CD4-positive, alpha-beta T cell (primary cell): ENCODE results near the gene INPP1. TPM values are rescaled to one million over a fixed set of nuclear protein-coding genes. Genes with fewer than 3 reads are reported as not detected.

ENCODE experiments used
- ATAC-seq: fragments of 200-7000 bp; cut with Tn5 transposase; one replicate; pipeline ENCODE4 v1.10.0; 2022; ENCODE audit warnings: mild to moderate bottlenecking; ENCODE audit not compliant: poor library complexity
- CTCF ChIA-PET: fragments of 350-600 bp; sonication (Branson Sonifier 250); formaldehyde crosslinking; loops from one replicate; lab custom pipeline; 2021; ENCODE audit warnings: antibody characterized with exemption, inconsistent platforms; lab: Charles Lee
- POLR2A ChIA-PET: fragments of 350-600 bp; sonication (Branson Sonifier 250); formaldehyde crosslinking; loops from one replicate; lab custom pipeline; 2021; ENCODE audit warnings: antibody characterized with exemption, inconsistent platforms; lab: Charles Lee
- DNase-seq, 14 experiments: peaks; one replicate each; pipeline ENCODE4 v3.0.0-alpha.2; 2013 to 2020; ENCODE audit warnings: mixed read lengths in 2 of 14
- H3K27ac ChIP-seq, 2 donors: one replicate each; pipeline versions ENCODE4 v1.5.1 to v1.7.0; 2013; ENCODE audit warnings: low read length in 2 of 2, low read depth in 1 of 2, mild to moderate bottlenecking in 1 of 2
- H3K27me3 ChIP-seq, 2 experiments: 1 replicate in 1 of 2; 2 replicates in 1 of 2; pipeline versions ENCODE4 v1.6.1 to v1.7.0; 2013; ENCODE audit warnings: low read length in 2 of 2, control low read depth in 1 of 2, mild to moderate bottlenecking in 1 of 2, moderate library complexity in 1 of 2; ENCODE audit not compliant: insufficient read depth in 2 of 2, control insufficient read depth in 1 of 2
- H3K36me3 ChIP-seq: one replicate; pipeline ENCODE4 v1.6.1; 2013; ENCODE audit warnings: low read length, control low read depth; ENCODE audit not compliant: insufficient read depth
- H3K4me1 ChIP-seq: one replicate; pipeline ENCODE4 v1.6.1; 2013; ENCODE audit warnings: low read length, control low read depth; ENCODE audit not compliant: insufficient read depth
- H3K4me3 ChIP-seq: one replicate; pipeline ENCODE4 v1.5.1; 2013; ENCODE audit warnings: mild to moderate bottlenecking, low read length, moderate library complexity
- H3K9me3 ChIP-seq, 2 experiments: 1 replicate in 1 of 2; 2 replicates in 1 of 2; pipeline versions ENCODE4 v1.6.1 to v1.7.0; 2013; ENCODE audit warnings: low read length in 2 of 2, mild to moderate bottlenecking in 2 of 2, control low read depth in 1 of 2, moderate library complexity in 1 of 2; ENCODE audit not compliant: control insufficient read depth in 1 of 2, insufficient read depth in 1 of 2
- H3K27ac Mint-ChIP-seq: one replicate; pipeline ENCODE4 v1.8.0; 2020; ENCODE audit warnings: mixed read lengths
- H3K27me3 Mint-ChIP-seq: one replicate; pipeline ENCODE4 v1.8.0; 2021; ENCODE audit warnings: mixed read lengths
- H3K36me3 Mint-ChIP-seq: one replicate; pipeline ENCODE4 v1.8.0; 2021; ENCODE audit warnings: low read depth, mixed read lengths
- H3K4me1 Mint-ChIP-seq: one replicate; pipeline ENCODE4 v1.8.0; 2021; ENCODE audit warnings: low read depth, mixed read lengths
- H3K4me3 Mint-ChIP-seq: one replicate; pipeline ENCODE4 v1.8.0; 2020; ENCODE audit warnings: mild to moderate bottlenecking, mixed read lengths
- H3K9me3 Mint-ChIP-seq: one replicate; pipeline ENCODE4 v1.8.0; 2020; ENCODE audit warnings: mixed read lengths
- CTCF ChIP-seq: fragments of 200-600 bp; IDR thresholded peaks from one replicate; pipeline ENCODE4 v1.8.0; 2022; ENCODE audit warnings: antibody characterized with exemption, mild to moderate bottlenecking
- intact Hi-C, 2 experiments: fragments of 100-400 bp; cut with DNase I in 1 of 2; cut with micrococcal nuclease in 1 of 2; formaldehyde crosslinking; loops; one replicate each; pipeline versions ENCODE4 v1.15.1 to v1.9.0; 2023 to 2025; cut with DNase I, micrococcal nuclease
- total RNA-seq, 174 experiments: library from RNA in 2 of 174; stranded (reverse) in 2 of 174; gene quantifications; one replicate each; pipeline ENCODE4 v1.2.3 and lab custom pipeline; 2021 to 2026

The INPP1 gene
- total RNA-seq, 2 experiments from 2014 or later: 2.0 to 2.7 TPM

DNA sequence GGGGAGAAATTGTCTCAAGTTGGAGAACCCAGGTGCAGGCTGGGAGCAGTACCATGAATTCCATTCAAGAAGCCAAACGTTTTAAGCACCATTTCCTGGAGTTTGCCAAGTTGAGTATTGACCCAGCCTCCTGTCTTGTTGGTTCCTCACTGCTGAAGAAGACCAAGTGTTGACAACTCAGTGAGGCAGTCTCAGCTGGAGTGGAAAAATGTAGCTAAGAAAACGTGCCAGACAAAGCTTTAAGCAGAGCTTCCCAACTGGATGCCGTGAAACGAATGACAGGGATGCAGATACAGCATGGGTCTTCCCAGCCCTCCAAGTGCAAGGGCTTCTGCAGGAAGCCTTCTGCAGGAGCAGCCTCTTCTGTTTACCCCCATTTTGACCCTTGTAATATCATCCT, 778 bp upstream of the INPP1 start:
- H3K4me1 ChIP-seq: peaks cover 9% of the 10 kb centered on the region
- ChIA-PET POLR2A (interaction anchor here (1.1 to 1.2 kb wide), 2 partner anchors 10 to 34 kb away, joined by 3 to 4 read pairs; no protein-coding TSS in a partner anchor), CTCF (no interaction called here)
- H3K9me3 ChIP-seq: no peaks in the 10 kb centered on the region
- H3K4me1 Mint-ChIP-seq: peaks cover 9% of the 10 kb centered on the region
- no peaks in the 10 kb centered on the region for H3K36me3 Mint-ChIP-seq
- no peak overlapping the region for H3K27ac ChIP-seq
- ATAC-seq: no peak
- H3K27me3 ChIP-seq: no peaks in the 10 kb centered on the region
- intact Hi-C loops: loop anchor here (1.0 to 2.0 kb wide), 2 partner anchors 14 to 30 kb away; no protein-coding TSS in a partner anchor
- H3K27ac Mint-ChIP-seq: no peak overlapping the region
- peaks cover 5% of the 10 kb centered on the region for H3K27me3 Mint-ChIP-seq
- peak overlapping the region; percentile 86 for H3K4me3 Mint-ChIP-seq
- H3K9me3 Mint-ChIP-seq: no peaks in the 10 kb centered on the region
- no peaks in the 10 kb centered on the region for H3K36me3 ChIP-seq
- H3K4me3 ChIP-seq: no peak overlapping the region
- no peak for TF ChIP-seq CTCF
- DNase-seq: no peak

- intact Hi-C loops: loop anchor here (1.0 to 2.0 kb wide), 2 partner anchors 14 to 29 kb away; no protein-coding TSS in a partner anchor
- H3K4me3 Mint-ChIP-seq: peak overlapping the region; percentile 86
- TF ChIP-seq CTCF: no peak
- no peaks in the 10 kb centered on the region for H3K36me3 Mint-ChIP-seq
- Histone ChIP-seq H3K4me3 (peak overlapping the region; percentile 56), H3K27ac (no peak overlapping the region), H3K36me3 (no peaks in the 10 kb centered on the region), H3K9me3 (no peaks in the 10 kb centered on the region), H3K4me1 (peaks cover 9% of the 10 kb centered on the region), H3K27me3 (no peaks in the 10 kb centered on the region)
- ChIA-PET POLR2A (interaction anchor here (0.6 to 2.4 kb wide), 5 partner anchors 10 to 762 kb away, joined by 3 to 22 read pairs (median 3); no protein-coding TSS in a partner anchor), CTCF (no interaction called here)
- H3K9me3 Mint-ChIP-seq: no peaks in the 10 kb centered on the region
- H3K27ac Mint-ChIP-seq: peak overlapping the region; percentile 52
- peaks cover 5% of the 10 kb centered on the region for H3K27me3 Mint-ChIP-seq
- ATAC-seq: no peak
- peak in 1 of 14 experiments; percentile 40 for DNase-seq
- peaks cover 9% of the 10 kb centered on the region for H3K4me1 Mint-ChIP-seq
Observed at GRCh38 chr2:190343089-190343535, 277 bp upstream of the INPP1 start.

GRCh38 chr2:190344276-190344827, 963 bp downstream of the INPP1 start:
- intact Hi-C loops: no loop called here
- Histone ChIP-seq H3K4me3 (peak overlapping the region; percentile 56), H3K9me3 (no peaks in the 10 kb centered on the region), H3K27ac (no peak overlapping the region), H3K4me1 (peaks cover 9% of the 10 kb centered on the region), H3K36me3 (no peaks in the 10 kb centered on the region), H3K27me3 (no peaks in the 10 kb centered on the region)
- H3K27me3 Mint-ChIP-seq: peaks cover 5% of the 10 kb centered on the region
- ChIA-PET POLR2A (interaction anchor here (0.7 to 2.4 kb wide), 3 partner anchors 16 to 549 kb away, joined by 3 to 22 read pairs (median 4); no protein-coding TSS in a partner anchor), CTCF (interaction anchor here (0.8 to 1.0 kb wide), 2 partner anchors 10 to 25 kb away, joined by 4 read pairs; partner anchors contain the start of gene HIBCH)
- peak in 3 of 14 experiments; percentile 2 to 26 (median 16) for DNase-seq
- no peak for ATAC-seq
- no peaks in the 10 kb centered on the region for H3K36me3 Mint-ChIP-seq
- H3K4me1 Mint-ChIP-seq: peaks cover 9% of the 10 kb centered on the region
- H3K27ac Mint-ChIP-seq: peak overlapping the region; percentile 2
- no peak for TF ChIP-seq CTCF
- no peaks in the 10 kb centered on the region for H3K9me3 Mint-ChIP-seq
- peak overlapping the region; percentile 94 for H3K4me3 Mint-ChIP-seq
